Measurements from ENCODE around the gene BHLHE23.
A peak's percentile ranks its signal among the peaks of the same experiment; 100 is the strongest.

BHLHE23 gene

DNA sequence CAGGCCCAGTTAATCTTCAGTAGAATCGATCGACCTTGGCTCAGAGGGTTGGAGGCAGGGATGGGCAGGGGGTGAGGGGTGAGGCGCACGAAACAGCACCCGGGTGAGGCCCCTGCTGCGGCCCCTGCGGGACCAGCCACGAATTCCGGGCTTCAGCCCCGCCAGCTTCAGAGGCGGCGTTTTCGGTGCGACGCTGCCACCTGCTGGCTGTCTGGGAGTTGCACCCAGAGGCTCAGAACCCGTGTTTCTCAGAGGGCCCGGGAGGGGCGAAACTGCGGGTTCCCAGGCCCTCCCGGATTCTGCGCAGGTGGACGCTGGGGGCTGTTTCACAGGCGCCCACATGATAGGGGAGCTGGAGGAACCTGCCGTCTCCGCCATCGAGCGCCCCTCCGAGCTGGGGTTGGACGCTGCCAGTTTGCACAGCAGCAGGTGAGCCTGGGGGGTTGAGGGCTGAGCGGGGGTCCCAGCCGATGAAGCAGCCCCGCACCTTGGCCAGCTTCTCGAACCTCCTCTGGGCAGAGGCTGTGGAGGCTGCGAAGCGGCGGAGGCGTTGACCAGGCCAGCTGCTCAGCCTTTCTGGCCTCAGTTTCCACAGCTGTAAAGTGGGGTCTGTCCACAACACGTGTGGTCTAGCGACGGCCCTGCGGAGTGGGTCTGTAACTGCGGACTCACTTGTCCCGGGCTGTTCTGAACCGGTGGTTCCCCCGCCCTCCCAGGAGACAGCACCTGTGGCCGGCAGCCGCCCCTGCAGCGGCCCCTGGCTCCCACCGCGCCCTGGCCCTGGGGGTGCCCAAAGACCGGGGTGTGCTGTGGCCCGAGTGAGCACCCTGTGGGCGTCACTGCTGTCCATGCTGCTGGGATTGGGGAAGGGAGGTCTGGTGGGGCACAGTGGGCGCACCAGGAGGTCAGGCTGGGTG lies 2.5 kb upstream of the BHLHE23 start:
- peak; percentile 39 for DNase-seq (ENCODE audit: low spot score)

DNA sequence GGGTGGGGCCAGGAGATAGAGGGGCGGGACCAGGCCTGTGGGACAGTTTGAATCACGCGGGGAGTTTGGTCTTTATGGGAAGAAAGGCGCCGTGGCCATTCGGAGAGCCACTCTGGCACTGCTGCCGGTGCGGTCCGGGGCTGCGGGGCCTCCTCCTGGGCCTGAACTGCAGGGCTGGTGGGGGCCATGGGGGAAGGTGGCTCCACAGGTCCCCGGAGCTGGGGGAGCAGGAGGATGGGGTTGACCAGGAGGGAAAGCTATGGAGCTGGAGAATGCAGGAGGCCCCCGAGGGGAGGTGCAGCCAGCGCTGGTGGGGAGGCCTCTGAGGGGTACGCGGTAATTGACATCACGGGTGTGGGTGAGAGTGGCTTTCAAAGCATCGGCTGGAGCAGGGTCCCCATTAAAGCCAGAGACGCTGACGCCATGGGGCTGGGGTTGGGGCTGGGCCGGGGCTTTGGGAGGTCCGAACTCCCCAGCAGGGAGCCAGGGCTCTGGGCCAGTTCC lies 1.8 kb upstream of the BHLHE23 start:
- no peak for DNase-seq (ENCODE audit: low spot score)

DNA sequence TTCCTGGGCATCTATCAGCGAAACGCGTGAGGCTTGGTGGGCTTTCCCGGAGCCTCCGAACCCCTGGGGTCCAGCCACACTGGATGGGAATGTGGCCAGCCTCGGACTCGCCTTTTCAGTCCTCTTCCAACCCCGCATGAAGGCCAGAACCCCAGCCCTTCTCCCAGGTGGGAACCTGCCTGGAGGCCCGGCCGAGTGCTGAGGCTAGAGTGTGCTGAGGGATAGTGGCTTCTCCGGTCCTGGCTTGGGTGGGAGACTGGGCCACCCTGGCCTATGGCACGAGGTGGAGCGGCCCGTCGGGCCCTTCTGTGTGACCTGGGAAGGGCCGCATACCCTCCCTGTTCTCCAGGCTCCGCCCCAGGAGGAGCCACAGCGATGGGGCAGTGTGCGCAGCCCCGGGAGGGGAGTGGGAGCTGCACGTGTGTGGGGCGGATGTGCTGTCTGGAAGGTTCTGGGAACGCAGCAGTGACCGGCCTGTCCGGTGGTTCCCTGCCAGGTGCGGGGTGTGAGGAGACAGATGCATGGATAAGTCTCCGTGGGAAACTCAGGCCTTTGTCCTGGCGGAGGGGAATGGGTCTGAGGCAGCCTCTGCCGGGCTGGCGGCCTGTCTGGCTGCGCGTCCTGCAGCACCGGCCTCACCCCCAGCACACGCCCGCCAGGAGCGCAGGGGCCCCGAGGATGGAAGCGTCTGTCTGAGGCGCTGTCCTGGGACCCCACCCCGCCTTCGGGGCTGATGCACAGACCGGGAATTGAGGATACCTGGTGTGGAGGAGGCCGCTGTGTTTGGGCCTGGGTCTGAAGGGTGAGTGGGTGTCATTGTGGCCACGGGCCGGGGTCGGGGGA lies 1.1 kb upstream of the BHLHE23 start:
- no peak for DNase-seq (ENCODE audit: low spot score)

DNA sequence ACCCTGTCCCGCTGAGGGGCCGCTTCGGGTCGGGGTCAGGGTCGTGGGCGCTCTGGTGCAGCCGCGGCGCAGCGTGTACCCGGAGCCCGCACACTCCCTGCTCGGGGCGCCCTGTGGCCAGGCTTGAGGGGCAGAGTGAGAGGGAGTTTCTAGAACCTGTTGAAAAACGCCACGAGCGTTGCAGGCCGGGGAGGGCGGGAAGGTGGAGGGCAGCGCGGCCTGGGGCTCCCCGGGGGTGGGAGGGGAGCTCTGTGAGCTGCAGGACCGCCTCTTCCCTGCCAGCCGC lies 539 bp upstream of the BHLHE23 start:
- no peak for DNase-seq (ENCODE audit: low spot score)

- DNase-seq (ENCODE audit: low spot score): no peak
Measured at GRCh38 chr20:63005862-63006539, 763 bp downstream of the BHLHE23 start.

DNA sequence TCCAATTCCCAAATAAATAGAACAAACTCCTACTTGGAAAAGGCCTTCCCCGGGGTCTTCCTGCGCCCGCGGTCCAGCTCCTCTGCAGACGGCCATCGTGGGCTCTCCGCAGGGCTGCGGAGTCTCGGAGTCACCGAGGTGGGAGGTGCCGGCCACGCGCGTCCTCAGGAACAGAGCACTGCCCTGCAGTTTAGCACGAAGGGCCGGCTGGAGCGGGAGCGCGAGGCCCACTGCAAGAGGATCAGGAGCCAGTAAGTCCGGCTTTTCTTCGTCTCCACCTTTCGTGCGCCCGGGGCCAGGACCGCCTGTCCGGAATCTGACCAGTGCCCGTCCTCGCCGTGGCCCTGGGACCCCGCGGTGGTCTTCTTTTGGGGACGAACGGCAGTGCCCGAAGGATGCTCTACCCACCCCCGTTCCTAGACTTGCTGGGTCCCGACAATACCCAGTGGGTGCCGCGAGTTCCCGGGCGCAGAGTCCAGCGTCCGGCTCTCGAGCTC lies 1.4 kb downstream of the BHLHE23 start:
- DNase-seq (ENCODE audit: low spot score): no peak

DNA sequence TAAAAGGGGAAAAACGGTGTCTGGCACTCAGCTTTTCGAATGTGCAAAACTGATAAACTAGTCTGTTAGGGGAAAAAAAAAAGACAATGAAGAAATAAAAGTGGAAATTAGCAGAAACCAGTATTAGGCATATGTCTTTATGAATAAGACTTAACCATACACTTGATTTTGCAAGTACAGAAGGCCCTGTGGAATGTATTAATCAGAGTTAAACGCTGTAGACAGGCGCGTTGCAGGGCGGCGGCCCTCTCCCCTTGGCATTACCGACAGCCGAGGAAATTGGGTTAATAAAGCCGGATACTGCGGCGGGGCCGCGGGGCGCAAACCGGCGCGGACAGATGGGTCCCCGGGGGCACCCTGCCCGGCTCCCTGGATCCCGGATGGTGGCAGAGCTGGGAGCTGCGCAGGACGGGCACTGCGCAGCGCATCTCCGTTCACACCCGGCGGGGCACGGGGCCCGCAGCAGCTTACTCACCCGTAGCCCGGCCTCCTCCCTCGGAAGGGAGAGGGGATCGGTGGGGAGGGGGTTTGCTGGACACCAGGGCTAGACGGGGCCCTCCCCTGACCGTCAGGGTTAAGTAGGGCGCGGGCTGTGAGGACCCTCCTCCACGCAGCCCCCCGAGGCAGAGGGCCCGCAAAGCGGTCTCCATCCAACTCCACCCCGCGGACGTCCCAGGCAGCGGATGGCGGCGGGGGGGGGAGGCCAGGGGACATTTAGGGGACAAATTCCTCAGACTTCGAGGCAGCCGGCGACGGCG lies 2.0 kb downstream of the BHLHE23 start:
- no peak for DNase-seq (ENCODE audit: low spot score)

DNA sequence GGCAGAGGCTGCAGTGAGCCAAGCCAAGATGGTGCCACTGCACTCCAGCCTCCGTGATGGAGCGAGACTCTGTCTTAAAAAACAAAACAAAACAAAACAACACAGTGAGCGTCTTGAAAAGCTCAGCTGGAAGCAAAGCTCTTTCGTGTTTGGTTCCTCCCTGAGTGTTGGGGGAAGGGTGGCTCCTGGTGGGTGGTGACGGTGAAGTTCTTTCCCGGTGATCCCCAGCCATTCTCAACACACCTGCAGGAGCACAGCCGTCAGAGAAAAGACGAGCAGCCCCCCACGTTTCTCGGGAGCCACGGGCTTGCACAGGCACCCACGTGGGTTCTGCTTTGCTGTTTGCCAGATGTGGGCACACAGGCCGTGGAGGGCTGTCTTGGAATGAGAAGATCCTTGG lies 3.2 kb downstream of the BHLHE23 start:
- no peak for DNase-seq (ENCODE audit: low spot score)

- no peak for DNase-seq (ENCODE audit: low spot score)
Measured at GRCh38 chr20:63002511-63002910, 4.3 kb downstream of the BHLHE23 start.

DNA sequence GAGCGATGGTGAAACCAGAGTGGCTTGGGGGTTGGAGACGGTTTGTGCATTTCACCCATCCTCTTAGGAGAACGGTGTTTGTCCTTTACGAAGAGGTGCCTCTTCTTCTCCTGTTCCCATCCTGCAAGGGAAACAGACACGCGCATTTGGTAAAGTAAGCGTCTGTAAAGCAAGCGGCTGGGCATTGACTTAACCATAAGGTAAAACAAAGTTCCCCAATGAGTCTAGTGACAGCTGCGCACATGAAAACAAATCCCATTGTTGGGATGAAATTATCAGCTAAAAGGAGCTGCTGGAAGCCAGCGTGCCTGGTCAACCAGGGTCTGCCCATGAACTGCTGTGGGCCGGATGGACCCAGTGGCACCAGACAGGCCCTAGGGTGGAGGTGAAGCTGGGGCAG lies 5.8 kb downstream of the BHLHE23 start:
- no peak for DNase-seq (ENCODE audit: low spot score)

DNA sequence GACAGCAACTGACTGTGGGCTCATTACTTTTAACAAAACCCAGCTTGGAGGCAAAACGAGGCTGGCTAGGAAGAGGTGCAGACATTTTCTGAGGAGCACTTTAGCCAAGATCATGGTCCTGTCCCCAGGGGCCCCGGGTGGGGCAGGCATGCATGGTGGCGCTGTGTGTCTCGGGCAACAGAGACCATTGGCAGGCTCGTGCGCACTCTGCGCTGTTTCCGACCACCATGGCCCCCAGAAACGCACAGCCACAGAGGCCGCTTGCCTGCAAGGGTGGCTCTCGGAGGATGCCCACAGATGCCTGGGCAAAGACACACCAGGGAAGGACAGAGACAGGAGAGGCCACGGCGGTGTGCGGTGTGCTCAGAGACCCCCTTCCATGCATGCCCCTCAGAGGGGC lies 6.7 kb downstream of the BHLHE23 start:
- DNase-seq (ENCODE audit: low spot score): no peak

DNA sequence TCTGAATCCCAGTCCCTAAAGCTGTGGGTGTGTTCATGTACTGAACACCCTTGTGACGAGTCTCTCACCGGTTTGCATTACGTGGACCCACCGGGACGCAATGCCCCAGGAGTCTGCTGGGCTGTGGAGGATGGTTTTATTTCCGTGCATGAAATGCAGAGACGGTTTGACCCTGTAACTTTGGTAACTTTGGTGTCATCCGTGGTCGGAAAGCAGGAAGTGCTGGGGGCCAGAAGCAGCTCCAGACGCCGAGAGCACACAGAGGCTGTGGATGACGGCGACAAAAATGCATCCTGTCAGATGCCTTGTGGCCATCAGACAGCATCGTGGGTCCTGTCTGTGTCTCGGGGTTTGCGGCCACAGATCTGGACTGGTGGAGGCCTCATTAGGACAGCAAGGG lies 7.2 kb downstream of the BHLHE23 start:
- no peak for DNase-seq (ENCODE audit: low spot score)

DNA sequence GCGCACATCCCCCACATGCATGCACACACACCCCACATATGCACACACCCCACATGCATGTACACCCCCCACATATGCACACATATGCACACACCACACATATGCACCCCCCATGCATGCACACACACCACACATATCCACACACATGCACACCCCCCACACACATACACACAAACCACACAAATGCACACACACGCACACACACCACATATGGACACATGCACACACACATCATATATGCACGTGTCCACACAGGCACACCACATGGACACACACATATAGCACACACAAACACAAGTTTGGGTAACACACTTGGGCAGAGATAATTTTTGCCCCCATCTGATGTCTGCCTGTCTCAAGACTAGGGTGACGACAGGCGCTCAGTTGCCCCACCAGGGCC lies 8.3 kb downstream of the BHLHE23 start:
- DNase-seq (ENCODE audit: low spot score): no peak

DNA sequence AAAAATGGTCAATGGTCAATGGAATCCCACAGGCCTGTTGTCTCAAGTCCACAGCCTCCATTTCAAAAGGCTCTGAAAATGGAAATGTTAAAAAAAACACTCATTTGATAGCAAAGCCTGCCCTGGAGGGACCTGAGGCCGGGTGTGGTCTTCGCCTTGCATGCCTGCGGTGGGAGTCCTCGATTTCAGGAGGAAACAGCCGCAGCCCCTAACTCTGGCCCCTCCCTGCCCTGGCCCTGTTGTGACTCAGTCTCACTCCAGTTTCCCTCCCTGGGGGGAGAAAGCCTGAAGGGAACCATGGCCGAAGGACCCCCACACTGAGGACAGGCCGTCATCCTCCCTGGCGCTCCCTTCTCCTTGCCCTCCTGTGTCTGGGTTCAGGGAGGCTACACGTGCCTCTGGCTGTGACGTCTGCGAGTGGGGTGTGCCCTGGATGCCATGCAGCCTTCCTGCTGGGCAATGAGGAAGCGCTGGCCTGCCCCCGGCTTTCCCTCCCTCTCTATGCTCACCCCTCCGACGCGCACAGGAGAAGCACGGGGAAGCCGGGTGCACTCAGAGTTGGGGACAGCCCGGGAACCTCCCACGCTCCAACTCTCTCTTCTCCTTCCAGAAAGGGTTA lies 9.2 kb downstream of the BHLHE23 start:
- no peak for DNase-seq (ENCODE audit: low spot score)

DNA sequence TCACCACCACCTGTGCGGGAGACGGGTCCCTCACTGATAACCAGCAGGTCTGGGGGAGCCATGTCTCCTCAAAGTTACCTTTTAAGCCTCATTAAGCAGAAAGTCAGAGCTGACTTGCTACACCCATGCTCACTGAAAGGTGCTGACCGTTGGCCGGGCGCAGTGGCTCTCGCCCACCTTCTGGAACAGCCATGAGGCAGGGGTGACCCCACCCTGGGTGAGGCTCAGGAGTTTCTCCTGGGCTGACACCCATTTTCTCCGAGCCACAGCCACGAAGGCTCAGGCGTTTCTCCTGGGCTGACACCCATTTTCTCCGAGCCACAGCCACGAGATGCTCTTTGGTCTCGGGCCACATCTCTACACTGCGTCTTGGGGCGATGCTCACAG lies 10.2 kb downstream of the BHLHE23 start:
- no peak for DNase-seq (ENCODE audit: low spot score)

GRCh38 chr20:62995898-62996595 lies 10.7 kb downstream of the BHLHE23 start:
- DNase-seq (ENCODE audit: low spot score): no peak

- DNase-seq (ENCODE audit: low spot score): no peak
Measured at GRCh38 chr20:62995481-62995880, 11.3 kb downstream of the BHLHE23 start.

DNA sequence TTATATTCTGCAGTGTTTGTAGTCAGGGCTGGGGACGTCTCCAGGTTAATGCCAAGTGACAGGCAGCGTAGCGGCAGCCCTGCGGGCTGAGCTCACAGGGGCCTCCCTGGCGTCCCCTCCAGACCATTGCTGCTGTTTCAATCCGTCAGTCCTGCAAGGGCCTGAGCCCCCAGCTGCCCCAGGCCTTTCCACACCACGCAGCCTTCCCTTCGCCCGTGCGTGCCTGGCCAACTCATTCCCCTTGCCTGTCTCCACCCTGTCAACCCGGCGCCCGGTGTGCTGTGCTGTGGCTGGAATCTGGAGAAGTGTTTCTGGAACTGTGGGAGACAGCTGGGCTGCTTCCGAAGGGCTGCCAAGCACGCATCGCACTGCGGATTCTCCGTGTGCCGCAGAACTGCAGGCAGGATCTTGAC lies 11.9 kb downstream of the BHLHE23 start:
- no peak for DNase-seq (ENCODE audit: low spot score)

GRCh38 chr20:62993856-62994494 lies 12.8 kb downstream of the BHLHE23 start:
- no peak for DNase-seq (ENCODE audit: low spot score)

GRCh38 chr20:62991863-62992262 lies 14.9 kb downstream of the BHLHE23 start:
- DNase-seq (ENCODE audit: low spot score): no peak
